GM18517 (cell line): ENCODE data around the gene C6orf52.

Source experiments
- ATAC-seq: cut with Tn5 transposase; IDR thresholded peaks from one replicate; pipeline ENCODE4 v1.9.1; 2021; ENCODE audit warnings: mild to moderate bottlenecking, moderate library complexity; ENCODE audit not compliant: unreplicated experiment

C6orf52 gene

DNA sequence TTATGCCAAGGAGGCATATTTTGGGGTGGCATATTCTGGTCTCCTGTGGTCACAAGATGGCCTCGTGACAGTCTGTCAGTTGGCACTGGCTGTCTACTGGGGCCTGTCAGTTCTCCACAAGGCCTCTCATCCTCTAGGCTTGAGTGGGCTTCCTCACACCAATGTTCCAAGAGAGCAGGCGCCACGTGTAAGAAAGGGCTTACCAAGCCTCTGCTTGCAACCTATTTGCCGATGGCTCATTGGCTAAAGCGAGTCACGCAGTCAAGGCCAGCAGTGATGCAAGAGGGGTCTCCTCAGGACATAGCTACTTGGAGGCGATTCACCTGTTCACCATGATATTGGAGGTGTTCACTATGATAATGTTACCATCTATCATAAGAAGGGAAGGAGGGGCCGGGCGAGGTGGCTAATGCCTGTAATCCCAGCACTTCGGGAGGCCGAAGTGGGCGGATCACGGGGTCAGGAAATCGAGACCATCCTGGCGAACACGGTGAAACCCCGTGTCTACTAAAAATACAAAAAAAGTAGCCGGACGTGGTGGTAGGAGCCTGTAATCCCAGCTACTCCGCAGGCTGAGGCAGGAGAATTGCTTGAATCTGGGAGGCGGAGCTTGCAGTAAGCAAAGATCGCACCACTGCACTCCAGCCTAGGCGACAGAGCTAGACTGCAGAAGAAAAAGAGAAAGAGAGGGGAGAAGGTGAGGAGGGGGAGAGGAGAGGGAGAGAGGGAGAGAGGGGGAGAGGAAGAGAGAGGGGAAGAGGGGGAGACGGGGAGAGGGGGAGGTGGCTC, 35.3 kb downstream of the C6orf52 start:
- no peak for ATAC-seq

GRCh38 chr6:10655508-10656055, 38.8 kb downstream of the C6orf52 start:
- no peak for ATAC-seq

DNA sequence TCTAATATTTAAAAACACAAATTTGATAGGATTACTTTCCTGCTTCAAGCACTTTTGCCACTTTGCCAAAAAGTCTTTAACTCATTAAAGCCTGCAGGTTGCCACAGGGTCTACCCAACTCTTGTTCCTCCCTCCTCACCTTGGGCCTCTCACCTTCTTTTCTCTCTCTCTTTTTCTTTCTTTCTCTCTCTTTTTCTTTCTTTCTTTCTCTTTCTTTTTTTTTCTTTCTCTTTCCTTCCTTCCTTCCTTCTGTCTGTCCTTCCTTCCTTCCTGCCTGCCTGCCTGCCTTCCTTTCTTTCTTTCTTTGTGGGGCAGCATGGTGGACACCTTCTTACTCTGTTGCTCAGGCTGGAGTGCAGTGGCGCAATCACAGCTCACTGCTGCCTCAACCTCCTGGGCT, 50.2 kb downstream of the C6orf52 start:
- no peak for ATAC-seq

- ATAC-seq, result peak; percentile 93
Measured at GRCh38 chr6:10643201-10643651, 51.2 kb downstream of the C6orf52 start.

- no peak for ATAC-seq
Measured at GRCh38 chr6:10641528-10641927, 52.9 kb downstream of the C6orf52 start.

- ATAC-seq, result no peak
Measured at GRCh38 chr6:10640412-10640811, 54.0 kb downstream of the C6orf52 start.

GRCh38 chr6:10633216-10633615, 61.2 kb downstream of the C6orf52 start:
- peak; percentile 94 for ATAC-seq

GRCh38 chr6:10630178-10630577, 64.2 kb downstream of the C6orf52 start:
- no peak for ATAC-seq

DNA sequence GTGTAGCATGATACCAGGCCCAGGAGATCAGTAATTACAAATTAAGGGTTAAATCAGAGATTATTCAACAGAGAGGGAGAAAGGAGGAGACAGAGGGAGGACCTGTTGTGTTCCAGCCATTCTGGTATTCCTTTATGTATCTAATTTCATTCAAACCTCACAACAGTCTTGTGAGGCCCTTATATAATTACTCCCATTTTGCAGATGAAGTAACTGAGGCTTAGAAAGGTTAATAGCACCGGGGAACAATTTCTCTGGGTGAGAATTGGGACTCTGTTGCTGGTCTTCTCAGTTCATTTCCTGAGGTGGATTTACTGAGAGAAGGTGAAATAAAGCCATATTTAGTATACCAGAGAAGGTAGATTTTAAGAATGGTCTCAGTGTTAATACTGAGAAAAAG, 66.6 kb downstream of the C6orf52 start:
- ATAC-seq, result no peak

- no peak for ATAC-seq
Measured at GRCh38 chr6:10626154-10626741, 68.2 kb downstream of the C6orf52 start.

DNA sequence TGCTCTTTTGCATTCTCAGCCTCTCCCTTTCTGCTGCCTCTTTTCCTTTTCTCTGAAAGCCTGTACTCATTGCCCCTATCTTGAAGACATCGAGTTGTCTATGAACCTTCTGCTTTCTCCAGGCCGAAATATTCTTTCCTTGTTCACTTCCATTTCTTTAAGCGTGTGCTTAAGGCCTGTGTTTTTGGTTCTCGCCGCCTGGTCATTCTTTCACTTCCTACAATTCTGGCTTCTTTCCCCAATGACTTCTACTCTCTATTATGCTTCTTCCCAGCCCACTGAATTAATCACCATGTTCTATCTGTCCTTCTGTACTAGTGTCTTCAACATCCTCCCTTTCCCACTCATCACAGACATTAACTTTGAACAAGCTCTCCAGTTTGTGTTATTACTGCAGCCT, 69.6 kb downstream of the C6orf52 start:
- no peak for ATAC-seq

DNA sequence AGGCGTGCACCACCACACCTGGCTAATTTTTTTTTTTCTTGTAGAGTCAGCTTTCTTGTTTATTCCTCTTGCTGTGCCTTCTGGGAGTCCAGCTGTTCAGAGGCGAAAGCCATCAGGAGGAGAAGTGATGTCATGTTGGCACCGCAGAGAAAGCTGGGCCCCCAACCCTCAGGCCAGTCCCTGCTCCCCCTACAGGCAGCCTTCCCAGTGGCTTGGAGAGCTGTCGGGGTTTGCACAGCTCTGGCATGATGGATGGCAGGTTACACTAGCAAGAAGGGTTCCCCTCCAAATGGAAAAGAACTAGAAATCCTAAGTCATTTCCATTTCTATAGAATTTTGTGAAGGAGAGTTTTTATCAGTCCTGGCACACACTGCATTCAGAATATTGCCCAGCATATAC, 72.6 kb downstream of the C6orf52 start:
- ATAC-seq, result no peak
